Activated naive CD4-positive, alpha-beta T cell treated with anti-CD3 and anti-CD28 coated beads, Interleukin-2, amount 50 U/mL, for 24 hours (primary cell): Measurements from ENCODE around the gene RYR3.

Experiments used
- H3K27ac Mint-ChIP-seq: one replicate; pipeline ENCODE4 v1.8.0; 2021; ENCODE audit warnings: mild to moderate bottlenecking, mixed read lengths
- H3K27me3 Mint-ChIP-seq: one replicate; pipeline ENCODE4 v1.8.0; 2021; ENCODE audit warnings: mixed read lengths
- H3K36me3 Mint-ChIP-seq: one replicate; pipeline ENCODE4 v1.8.0; 2021; ENCODE audit warnings: mixed read lengths
- H3K4me1 Mint-ChIP-seq: one replicate; pipeline ENCODE4 v1.8.0; 2021; ENCODE audit warnings: mixed read lengths
- H3K4me3 Mint-ChIP-seq: one replicate; pipeline ENCODE4 v1.8.0; 2021; ENCODE audit warnings: mild to moderate bottlenecking, mixed read lengths
- H3K9me3 Mint-ChIP-seq: one replicate; pipeline ENCODE4 v1.8.0; 2021; ENCODE audit warnings: mixed read lengths

Gene RYR3

DNA sequence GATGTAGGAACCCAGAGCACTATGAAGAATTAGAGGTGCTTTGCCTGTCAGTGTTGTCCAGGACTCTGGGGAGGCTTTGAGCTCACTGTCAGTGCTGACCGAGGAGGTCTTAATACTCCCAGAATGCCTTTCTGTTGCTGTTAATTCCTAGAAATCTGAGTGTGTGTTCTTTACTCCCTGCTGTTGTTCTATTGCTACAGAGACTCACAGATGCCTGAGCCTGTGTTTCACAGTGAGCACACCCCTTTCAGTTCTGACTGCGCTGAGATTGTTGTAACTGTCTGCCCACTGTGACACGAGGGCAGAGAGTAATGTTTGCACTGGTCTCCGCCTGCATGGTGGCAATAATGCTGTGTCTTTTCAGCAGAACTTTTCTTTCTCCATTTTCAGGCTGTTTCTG, 162.9 kb downstream of the RYR3 start:
- H3K9me3 Mint-ChIP-seq: no peaks in the 10 kb centered on the region

DNA sequence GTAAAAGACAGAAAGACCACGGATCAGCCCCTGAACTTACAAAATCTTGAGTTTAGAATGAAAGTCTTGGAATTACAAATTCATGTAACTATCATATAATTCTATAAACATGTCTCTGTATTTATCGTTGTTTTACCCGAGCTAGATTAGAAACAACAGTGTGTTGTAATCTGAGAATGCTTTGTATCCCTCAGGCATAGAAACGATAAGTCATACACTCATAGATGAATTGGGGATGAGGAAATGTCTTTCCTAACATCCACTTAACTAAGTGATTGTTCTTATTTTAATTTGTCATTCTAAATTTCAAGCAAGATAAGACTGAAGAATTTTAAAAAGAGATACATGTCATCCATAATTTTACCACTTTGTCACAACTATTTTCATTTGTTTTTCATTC, 165.3 kb downstream of the RYR3 start:
- H3K4me3 Mint-ChIP-seq: no peak overlapping the region
- peaks cover 9% of the 10 kb centered on the region for H3K27me3 Mint-ChIP-seq
- no peak overlapping the region for H3K27ac Mint-ChIP-seq
- H3K36me3 Mint-ChIP-seq: no peaks in the 10 kb centered on the region
- no peaks in the 10 kb centered on the region for H3K9me3 Mint-ChIP-seq
- no peaks in the 10 kb centered on the region for H3K4me1 Mint-ChIP-seq

More for the DNA sequence above, 162.9 kb downstream of the RYR3 start:
- H3K27me3 Mint-ChIP-seq: peaks cover 6% of the 10 kb centered on the region
- no peak overlapping the region for H3K4me3 Mint-ChIP-seq
- H3K36me3 Mint-ChIP-seq: no peaks in the 10 kb centered on the region
- H3K4me1 Mint-ChIP-seq: no peaks in the 10 kb centered on the region
- H3K27ac Mint-ChIP-seq: no peak overlapping the region

DNA sequence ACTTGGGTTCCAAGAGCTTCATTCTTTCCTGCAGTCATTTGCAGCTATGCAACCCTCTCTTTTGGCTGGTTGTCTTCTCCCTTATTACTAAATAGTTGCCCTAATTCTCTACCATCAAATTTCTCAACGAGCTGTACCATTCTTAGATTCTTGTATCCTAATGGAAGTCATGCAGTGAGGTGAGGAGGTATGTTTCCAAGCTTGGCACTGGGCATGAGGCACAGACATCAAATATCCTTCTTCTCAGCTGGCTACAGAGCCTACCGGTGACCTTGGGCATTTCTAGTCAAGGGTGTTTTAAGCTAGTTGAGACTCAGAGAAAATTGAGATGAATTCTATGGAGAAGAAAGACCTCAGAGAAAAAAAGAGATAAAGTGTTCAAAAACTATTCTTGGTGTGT, 166.1 kb downstream of the RYR3 start:
- Mint-ChIP-seq H3K4me3 (no peak overlapping the region), H3K27me3 (peaks cover 9% of the 10 kb centered on the region), H3K9me3 (no peaks in the 10 kb centered on the region), H3K27ac (no peak overlapping the region), H3K4me1 (no peaks in the 10 kb centered on the region), H3K36me3 (no peaks in the 10 kb centered on the region)

DNA sequence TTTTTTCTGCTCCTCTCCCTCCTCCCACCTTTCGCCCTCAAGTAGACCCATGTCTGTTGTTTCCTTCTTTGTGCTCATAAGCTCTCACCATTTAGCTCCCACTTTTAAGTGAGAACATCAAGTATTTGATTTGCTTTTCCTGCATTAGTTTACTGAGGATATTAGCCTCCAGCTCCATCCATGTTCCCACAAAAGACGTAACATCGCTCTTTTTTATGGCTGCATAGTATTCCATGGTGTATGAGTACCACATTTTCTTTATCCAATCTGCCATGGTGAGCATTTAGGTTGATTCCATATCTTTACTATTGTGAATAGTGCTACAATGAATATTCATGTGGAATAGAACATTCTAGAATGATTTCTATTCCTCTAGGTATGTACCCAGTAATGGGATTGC, 178.6 kb downstream of the RYR3 start:
- H3K4me1 Mint-ChIP-seq: no peaks in the 10 kb centered on the region
- H3K36me3 Mint-ChIP-seq: no peaks in the 10 kb centered on the region
- peaks cover 6% of the 10 kb centered on the region for H3K27me3 Mint-ChIP-seq
- no peak overlapping the region for H3K27ac Mint-ChIP-seq
- no peaks in the 10 kb centered on the region for H3K9me3 Mint-ChIP-seq
- H3K4me3 Mint-ChIP-seq: no peak overlapping the region

DNA sequence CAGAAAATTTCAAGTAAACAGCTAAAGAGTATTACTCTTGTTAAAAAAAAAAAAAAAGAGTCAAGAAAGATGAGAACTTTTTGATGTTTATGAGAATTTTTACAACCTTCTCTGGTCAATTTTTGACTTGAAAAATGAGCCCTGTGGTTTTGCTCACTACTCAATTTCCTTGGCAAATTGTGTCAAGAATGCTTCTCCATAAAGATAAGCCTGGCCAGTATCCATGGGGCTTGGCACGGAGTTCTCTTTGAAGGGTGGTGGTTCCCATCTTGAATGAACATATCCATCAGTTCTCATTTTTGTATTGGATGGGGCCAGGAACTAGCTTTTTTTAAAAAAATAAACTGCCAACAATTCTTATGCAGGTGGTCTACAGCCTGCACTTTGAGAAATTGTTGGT, 179.9 kb downstream of the RYR3 start:
- Mint-ChIP-seq H3K27ac (no peak overlapping the region), H3K4me1 (no peaks in the 10 kb centered on the region), H3K27me3 (peaks cover 6% of the 10 kb centered on the region), H3K9me3 (no peaks in the 10 kb centered on the region), H3K36me3 (no peaks in the 10 kb centered on the region), H3K4me3 (no peak overlapping the region)

DNA sequence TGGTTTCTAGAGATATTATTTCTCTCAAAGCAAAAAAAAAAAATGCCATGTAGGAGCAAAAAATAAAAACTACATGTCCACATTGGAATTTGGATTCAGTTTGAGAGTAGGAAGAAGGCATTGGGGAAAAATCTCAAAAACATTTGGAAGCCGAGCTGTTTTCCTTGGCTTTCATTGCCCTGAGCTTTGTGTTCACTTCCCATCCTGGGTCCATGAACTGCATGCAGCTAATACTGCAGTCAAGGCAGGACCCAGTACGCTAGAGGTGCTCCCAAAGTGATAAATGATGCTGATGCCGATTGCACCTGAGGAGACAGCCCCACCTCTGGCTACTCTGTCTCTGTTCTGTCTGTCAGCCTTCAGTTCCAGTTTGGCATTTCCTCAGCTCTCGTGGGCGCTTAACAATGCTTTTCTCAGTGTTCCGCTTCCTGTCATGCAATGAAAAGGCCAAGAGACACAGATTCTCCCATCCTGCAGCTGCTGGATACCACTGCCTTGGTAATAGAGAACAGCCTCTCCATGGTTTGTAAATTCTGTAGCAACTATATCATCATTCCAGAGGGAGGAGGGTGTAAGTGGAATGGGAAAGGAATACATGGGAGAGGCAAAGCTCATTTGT, 181.8 kb downstream of the RYR3 start:
- no peak overlapping the region for H3K4me3 Mint-ChIP-seq

DNA sequence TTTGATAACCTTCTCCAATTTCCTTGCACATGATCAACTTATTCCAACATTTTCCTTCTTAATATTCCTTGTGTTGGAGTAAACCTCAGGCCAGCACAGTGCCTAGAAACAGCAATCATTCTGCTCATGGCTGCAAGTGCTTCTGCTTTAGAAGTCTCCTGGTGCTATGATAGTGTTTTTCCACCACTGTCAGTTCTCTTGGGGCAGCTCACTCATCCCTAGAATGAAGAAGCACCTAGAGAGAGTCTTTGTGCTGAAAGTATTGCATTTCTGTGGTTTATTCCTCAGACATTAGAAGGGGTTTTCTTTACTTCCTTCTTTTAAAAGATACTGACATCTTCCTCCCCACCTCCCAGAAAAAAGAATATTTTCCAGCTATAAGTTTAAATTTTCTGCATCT, 183.5 kb downstream of the RYR3 start:
- Mint-ChIP-seq H3K27ac (no peak overlapping the region), H3K27me3 (peaks cover 11% of the 10 kb centered on the region), H3K4me1 (no peaks in the 10 kb centered on the region), H3K9me3 (no peaks in the 10 kb centered on the region), H3K4me3 (no peak overlapping the region), H3K36me3 (no peaks in the 10 kb centered on the region)

More for the DNA sequence above, 181.8 kb downstream of the RYR3 start:
- H3K36me3 Mint-ChIP-seq: no peaks in the 10 kb centered on the region
- H3K27me3 Mint-ChIP-seq: peaks cover 6% of the 10 kb centered on the region
- no peaks in the 10 kb centered on the region for H3K4me1 Mint-ChIP-seq
- no peaks in the 10 kb centered on the region for H3K9me3 Mint-ChIP-seq
- no peak overlapping the region for H3K27ac Mint-ChIP-seq

DNA sequence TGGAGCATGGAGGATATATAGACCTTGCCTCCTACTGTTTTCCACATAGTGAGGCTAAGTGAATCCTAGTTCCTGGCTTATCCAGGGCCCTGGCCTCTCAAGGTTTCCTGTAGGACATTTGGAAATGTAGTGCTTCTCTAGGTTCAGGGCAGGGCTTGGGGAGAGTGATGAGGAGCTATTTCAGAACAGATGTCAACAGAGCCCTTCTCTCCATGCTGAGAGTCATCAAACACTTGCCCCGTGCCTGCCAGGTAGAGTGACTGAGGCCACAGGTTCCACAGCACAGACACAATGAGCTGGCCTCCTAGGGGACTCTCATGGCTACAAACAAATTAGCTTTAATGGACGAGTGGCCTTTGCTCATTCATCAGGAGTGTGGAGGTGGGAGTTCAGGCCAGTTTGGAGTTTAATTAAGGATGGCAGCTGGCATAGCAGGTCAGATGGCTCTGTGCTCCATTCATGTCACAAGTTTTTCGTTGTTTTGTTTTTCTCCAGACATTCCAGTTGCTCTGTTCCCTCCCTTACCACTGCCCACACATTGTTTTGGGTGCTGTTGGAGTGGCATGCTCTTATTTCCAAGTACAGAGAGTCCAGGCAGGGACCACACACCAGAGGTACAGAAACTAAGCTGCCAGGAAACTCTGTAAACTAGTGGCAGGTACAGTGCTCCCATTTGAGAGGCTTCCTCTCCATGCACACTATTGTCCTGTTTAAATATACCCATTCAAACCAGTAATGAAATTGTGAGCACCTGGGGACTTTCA, 189.8 kb downstream of the RYR3 start:
- Mint-ChIP-seq H3K36me3 (no peaks in the 10 kb centered on the region), H3K4me3 (no peak overlapping the region), H3K9me3 (no peaks in the 10 kb centered on the region), H3K4me1 (no peaks in the 10 kb centered on the region), H3K27ac (no peak overlapping the region), H3K27me3 (peaks cover 20% of the 10 kb centered on the region)

DNA sequence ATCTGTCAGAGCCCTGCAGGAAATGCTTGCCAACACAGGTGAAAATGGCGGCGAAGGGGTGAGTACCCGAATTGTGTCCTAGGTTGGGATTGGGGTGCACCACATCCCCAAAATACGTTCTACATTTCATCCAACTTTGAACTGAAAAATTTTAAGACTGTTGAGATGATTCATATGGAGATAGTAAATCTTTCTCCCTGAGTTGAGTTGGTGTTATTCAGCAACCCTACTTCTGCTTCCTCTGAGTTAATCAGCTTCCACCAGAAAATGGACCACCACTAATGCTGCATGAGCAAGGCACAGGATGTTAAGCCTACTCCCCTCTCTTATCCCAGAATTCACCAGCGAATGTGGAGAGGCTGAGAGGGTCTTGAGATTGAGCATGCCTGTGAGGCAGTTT, 192.9 kb downstream of the RYR3 start:
- H3K9me3 Mint-ChIP-seq: no peaks in the 10 kb centered on the region
- peaks cover 18% of the 10 kb centered on the region for H3K27me3 Mint-ChIP-seq
- no peaks in the 10 kb centered on the region for H3K36me3 Mint-ChIP-seq
- H3K27ac Mint-ChIP-seq: no peak overlapping the region
- no peaks in the 10 kb centered on the region for H3K4me1 Mint-ChIP-seq
- no peak overlapping the region for H3K4me3 Mint-ChIP-seq

DNA sequence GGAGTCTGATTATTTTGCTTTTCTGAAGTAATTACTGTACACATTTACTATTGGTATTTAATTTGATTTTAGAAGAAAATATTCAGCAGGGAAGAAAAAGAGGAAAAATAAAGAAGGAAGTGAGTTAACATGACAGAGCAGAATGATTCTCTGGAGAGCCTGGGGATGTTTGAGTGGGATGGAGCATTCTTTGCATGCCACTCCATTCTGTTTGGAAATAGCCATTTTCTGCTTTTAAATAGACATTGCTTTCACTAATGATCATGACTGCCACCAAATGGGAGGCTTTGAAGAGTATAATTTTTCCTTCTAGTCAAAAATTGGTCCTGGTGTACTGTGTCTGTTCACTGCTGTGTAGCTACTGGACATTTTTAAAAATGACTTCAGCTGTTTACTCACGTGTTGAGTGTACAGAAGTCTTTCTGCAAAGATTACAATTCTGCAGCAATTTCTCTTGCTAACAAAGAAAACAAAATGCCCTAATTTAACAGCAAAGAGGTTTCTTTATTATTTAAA, 196.1 kb downstream of the RYR3 start:
- Mint-ChIP-seq H3K4me1 (no peaks in the 10 kb centered on the region), H3K4me3 (no peak overlapping the region), H3K27me3 (peaks cover 17% of the 10 kb centered on the region), H3K36me3 (no peaks in the 10 kb centered on the region), H3K27ac (no peak overlapping the region), H3K9me3 (no peaks in the 10 kb centered on the region)

DNA sequence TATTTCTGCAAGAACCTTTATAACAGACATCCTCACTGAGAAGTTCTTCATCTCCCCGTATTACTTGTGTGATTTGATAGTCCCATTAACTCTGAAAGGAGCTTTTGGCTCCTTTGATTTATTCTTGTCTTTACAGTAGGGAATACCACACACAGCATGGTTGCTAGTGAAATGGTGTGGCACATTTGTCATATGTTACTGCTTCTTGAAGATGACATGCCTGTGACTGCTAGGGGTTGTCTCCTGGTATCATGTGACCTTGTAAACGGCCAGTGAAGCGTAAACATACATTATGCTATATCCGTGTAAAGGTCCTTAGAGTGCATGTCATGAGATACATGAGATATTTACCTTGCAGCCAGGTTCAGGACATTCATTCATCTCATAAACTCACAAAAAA, 197.9 kb downstream of the RYR3 start:
- no peaks in the 10 kb centered on the region for H3K4me1 Mint-ChIP-seq
- H3K27me3 Mint-ChIP-seq: peaks cover 10% of the 10 kb centered on the region
- no peaks in the 10 kb centered on the region for H3K36me3 Mint-ChIP-seq
- H3K9me3 Mint-ChIP-seq: no peaks in the 10 kb centered on the region
- H3K27ac Mint-ChIP-seq: no peak overlapping the region
- H3K4me3 Mint-ChIP-seq: no peak overlapping the region

DNA sequence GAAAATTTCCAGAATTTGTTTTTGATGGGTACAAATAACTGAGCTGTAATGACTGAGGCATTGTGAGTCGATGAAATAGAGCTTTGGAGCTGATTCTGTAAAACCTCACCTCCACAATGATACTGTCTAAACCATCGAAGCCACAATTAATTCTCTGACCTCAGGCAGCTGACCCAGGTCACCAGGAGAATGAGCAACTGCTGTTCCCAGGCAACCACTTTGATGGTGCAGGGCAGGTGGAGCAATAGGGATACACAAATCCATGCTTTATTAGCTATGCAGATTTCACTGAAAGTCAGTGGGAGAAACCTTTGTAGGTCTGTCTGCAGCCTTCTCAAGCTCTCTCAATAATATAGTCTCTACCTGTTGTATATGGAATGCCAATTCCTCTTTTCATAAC, 204.4 kb downstream of the RYR3 start:
- no peaks in the 10 kb centered on the region for H3K36me3 Mint-ChIP-seq
- H3K9me3 Mint-ChIP-seq: no peaks in the 10 kb centered on the region
- H3K27ac Mint-ChIP-seq: no peak overlapping the region
- H3K4me3 Mint-ChIP-seq: no peak overlapping the region
- peaks cover 15% of the 10 kb centered on the region for H3K27me3 Mint-ChIP-seq
- no peaks in the 10 kb centered on the region for H3K4me1 Mint-ChIP-seq

DNA sequence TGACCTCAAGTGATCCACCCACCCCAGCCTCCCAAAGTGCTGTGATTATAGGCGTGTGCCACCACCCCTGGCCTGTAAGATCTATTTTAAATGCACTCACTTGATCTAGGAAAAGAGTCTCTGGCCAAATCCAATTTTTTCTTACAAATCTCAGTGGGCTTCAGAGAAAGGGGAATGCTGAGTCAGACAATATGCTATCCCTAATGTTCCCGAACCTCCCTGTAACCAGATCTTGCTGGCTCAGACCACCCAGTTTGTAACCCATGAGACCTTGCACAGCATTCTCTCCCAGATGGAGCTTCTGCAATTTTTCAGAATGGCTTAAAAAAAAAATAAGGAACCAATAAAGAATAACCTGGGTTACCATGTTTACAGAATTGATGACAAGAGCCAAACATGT, 205.8 kb downstream of the RYR3 start:
- Mint-ChIP-seq H3K27me3 (peaks cover 15% of the 10 kb centered on the region), H3K36me3 (no peaks in the 10 kb centered on the region), H3K4me1 (no peaks in the 10 kb centered on the region), H3K4me3 (no peak overlapping the region), H3K27ac (no peak overlapping the region), H3K9me3 (no peaks in the 10 kb centered on the region)

DNA sequence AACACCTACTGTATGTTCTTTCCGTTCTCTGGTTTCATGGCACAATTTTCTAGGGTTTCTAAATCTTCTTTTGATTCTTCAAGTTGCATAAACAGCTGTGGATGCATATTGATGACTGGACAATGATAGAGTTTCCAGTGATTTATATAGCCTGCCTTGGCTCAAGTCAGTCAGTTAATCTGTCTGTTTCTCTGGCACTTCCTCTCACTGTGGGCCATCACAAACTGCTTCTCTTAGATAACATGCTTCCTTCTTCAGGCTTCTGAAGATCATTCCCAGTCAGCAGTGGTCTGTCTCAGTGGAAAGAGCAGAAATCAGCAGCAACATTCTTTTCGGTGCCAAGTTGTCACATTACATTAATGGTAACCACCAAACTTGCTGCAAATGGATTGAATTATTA, 207.2 kb downstream of the RYR3 start:
- Mint-ChIP-seq H3K27ac (no peak overlapping the region), H3K27me3 (peaks cover 15% of the 10 kb centered on the region), H3K4me3 (no peak overlapping the region), H3K36me3 (no peaks in the 10 kb centered on the region), H3K4me1 (no peaks in the 10 kb centered on the region), H3K9me3 (no peaks in the 10 kb centered on the region)

DNA sequence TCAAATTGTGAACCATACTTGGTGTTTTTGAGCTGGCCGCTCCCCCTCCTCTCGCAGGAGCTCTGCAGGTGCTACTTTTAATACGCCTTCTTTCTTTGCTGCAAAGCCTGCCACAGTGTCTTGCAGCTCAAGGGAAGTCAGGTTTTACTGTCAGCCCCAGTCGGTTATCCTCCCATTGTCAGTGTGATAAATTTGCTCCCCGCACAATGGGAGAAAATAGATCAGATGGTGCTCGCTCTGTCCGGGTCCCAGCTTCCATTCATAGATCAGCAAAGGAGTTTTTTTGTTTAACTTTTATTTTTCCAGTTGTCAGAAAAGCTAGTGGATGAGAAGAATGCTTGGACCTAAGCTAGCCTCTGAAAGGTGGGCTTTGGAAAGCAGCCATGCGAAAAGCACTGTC, 207.7 kb downstream of the RYR3 start:
- no peaks in the 10 kb centered on the region for H3K4me1 Mint-ChIP-seq
- no peak overlapping the region for H3K27ac Mint-ChIP-seq
- peaks cover 15% of the 10 kb centered on the region for H3K27me3 Mint-ChIP-seq
- no peaks in the 10 kb centered on the region for H3K36me3 Mint-ChIP-seq
- H3K4me3 Mint-ChIP-seq: no peak overlapping the region
- H3K9me3 Mint-ChIP-seq: no peaks in the 10 kb centered on the region

DNA sequence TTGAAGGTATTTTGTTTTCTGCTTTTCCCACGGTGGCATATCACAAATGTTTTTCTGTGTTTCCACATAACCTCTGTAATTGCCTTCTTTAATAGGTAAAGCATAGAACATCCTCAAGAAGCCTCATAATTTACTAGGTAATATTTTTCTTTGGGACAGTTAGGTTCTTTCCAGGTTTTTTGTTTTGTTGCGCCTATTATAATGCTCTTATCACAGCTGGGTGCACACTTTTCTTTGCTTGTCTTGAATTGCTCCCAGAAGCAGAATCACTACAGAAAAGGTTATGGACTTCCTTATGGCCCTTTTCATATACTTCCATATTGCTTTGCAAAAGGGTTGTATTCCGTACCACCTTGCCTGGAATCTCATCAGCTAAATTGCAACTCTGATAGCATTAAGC, 213.5 kb downstream of the RYR3 start:
- Mint-ChIP-seq H3K27me3 (peaks cover 8% of the 10 kb centered on the region), H3K4me1 (no peaks in the 10 kb centered on the region), H3K4me3 (no peak overlapping the region), H3K27ac (no peak overlapping the region), H3K36me3 (no peaks in the 10 kb centered on the region), H3K9me3 (no peaks in the 10 kb centered on the region)
